OCI-LY3 (cell line): Measurements from ENCODE around the gene ERP27.

Experiments used
- H2AFZ ChIP-seq: fragments of 200-600, 300-600 bp; shearing (Covaris generic); 2 replicates; pipeline ENCODE4 v1.6.0; 2014; ENCODE audit warnings: antibody characterized with exemption, low read depth, low read length
- H3K27ac ChIP-seq: fragments of 200-600, 300-600 bp; sonication (generic); 2 replicates; pipeline ENCODE4 v1.5.1; 2014; ENCODE audit warnings: mild to moderate bottlenecking, low read length, moderate library complexity, mixed read lengths
- H3K27me3 ChIP-seq: fragments of 200-600, 300-600 bp; sonication (generic); 2 replicates; pipeline ENCODE4 v1.6.1; 2014; ENCODE audit warnings: low read depth, low read length, mixed read lengths
- H3K36me3 ChIP-seq: fragments of 200-600, 300-600 bp; sonication (generic); replicated peaks from 2 replicates; pipeline ENCODE3; 2014; ENCODE audit warnings: low read depth, low read length, mixed read lengths
- H3K4me1 ChIP-seq: fragments of 300-600, 200-600 bp; sonication (generic); 2 replicates; pipeline ENCODE4 v1.6.1; 2014; ENCODE audit warnings: low read length, mixed read lengths
- H3K4me2 ChIP-seq: fragments of 200-600, 300-600 bp; sonication (generic); 2 replicates; pipeline ENCODE4 v1.6.1; 2014; ENCODE audit warnings: low read length, mixed read lengths
- H3K4me3 ChIP-seq: fragments of 300-600, 200-600 bp; sonication (generic); 2 replicates; pipeline ENCODE4 v1.5.1; 2014; ENCODE audit warnings: antibody characterized with exemption, mild to moderate bottlenecking, low read length, moderate library complexity
- H3K79me2 ChIP-seq: fragments of 300-600, 200-600 bp; shearing (Covaris generic); 2 replicates; pipeline ENCODE4 v1.6.1; 2014; ENCODE audit warnings: mild to moderate bottlenecking, low read length, mixed read lengths
- H3K9ac ChIP-seq: fragments of 300-600, 200-600 bp; shearing (Covaris generic); 2 replicates; pipeline ENCODE4 v1.6.0; 2014; ENCODE audit warnings: mild to moderate bottlenecking, low read length, moderate library complexity
- H3K9me3 ChIP-seq: fragments of 200-600, 300-600 bp; shearing (Covaris generic); 2 replicates; pipeline ENCODE4 v1.6.1; 2014; ENCODE audit warnings: low read length, mixed read lengths; ENCODE audit not compliant: insufficient read depth
- H4K20me1 ChIP-seq: fragments of 200-600, 300-600 bp; sonication (generic); 2 replicates; pipeline ENCODE4 v1.6.1; 2016; ENCODE audit warnings: low read length, mixed read lengths; ENCODE audit not compliant: insufficient read depth
- EZH2phosphoT487 ChIP-seq: fragments of 200-600 bp; shearing (Covaris generic); IDR thresholded peaks from 2 replicates; pipeline ENCODE4 v1.6.1; 2018; ENCODE audit warnings: antibody characterized with exemption, mixed run types, low read depth
- TF ChIP-seq, protein P1 (sequence below): fragments of 200-600, 300-600 bp; sonication (generic); IDR thresholded peaks from 2 replicates; pipeline ENCODE4 v1.5.1; 2014; ENCODE audit warnings: antibody characterized with exemption, low read length, low read depth

Gene ERP27

DNA sequence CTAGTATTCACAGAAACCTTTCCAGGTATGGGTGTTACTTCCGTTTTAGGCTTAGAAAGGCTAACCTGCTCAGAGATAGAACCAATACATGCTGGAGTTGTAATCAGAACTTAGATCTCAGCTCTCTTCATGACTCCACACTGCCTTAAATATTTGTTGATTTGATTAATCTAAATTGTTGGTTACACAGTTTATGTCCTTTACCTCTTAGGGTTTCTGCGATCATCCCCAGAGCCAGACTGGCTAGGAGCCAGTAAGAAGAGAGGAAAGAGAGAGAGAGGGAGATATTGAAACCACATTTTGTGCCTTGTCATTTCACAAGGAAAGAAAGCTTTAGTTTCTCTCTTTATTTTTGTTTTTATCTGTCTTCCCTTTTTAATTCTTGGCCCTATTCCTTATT is 35.9 kb downstream of the ERP27 start:
- Histone ChIP-seq H2AFZ (no peak overlapping the region), H3K4me3 (no peak overlapping the region), H3K27me3 (no peaks in the 10 kb centered on the region), H3K4me1 (no peaks in the 10 kb centered on the region), H3K9me3 (no peaks in the 10 kb centered on the region), H3K36me3 (no peaks in the 10 kb centered on the region), H3K27ac (no peak overlapping the region), H3K9ac (no peak overlapping the region), H3K4me2 (no peak overlapping the region), H3K79me2 (no peaks in the 10 kb centered on the region), H4K20me1 (no peaks in the 10 kb centered on the region)
- TF ChIP-seq, protein P1, sequence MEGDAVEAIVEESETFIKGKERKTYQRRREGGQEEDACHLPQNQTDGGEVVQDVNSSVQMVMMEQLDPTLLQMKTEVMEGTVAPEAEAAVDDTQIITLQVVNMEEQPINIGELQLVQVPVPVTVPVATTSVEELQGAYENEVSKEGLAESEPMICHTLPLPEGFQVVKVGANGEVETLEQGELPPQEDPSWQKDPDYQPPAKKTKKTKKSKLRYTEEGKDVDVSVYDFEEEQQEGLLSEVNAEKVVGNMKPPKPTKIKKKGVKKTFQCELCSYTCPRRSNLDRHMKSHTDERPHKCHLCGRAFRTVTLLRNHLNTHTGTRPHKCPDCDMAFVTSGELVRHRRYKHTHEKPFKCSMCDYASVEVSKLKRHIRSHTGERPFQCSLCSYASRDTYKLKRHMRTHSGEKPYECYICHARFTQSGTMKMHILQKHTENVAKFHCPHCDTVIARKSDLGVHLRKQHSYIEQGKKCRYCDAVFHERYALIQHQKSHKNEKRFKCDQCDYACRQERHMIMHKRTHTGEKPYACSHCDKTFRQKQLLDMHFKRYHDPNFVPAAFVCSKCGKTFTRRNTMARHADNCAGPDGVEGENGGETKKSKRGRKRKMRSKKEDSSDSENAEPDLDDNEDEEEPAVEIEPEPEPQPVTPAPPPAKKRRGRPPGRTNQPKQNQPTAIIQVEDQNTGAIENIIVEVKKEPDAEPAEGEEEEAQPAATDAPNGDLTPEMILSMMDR = no peak
- no peak for TF ChIP-seq EZH2phosphoT487

DNA sequence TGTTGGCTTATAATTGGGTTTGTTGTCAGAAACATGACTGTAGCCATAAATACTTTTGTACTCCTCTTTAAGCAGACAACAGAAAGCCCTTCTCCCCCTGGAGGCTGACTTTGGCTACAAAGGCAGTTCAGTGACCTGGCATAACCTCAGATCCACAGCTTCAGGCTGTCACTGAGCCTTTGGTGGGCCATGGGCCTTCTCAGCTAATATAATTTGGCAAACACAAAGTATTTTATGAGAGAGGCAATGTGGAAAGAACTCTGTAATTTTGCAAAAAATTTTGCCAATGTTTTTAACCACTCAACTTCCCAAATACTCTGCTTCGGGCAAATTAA is 37.1 kb downstream of the ERP27 start:
- no peak overlapping the region for H3K9ac ChIP-seq
- H3K79me2 ChIP-seq = no peaks in the 10 kb centered on the region
- H3K27ac ChIP-seq = no peak overlapping the region
- H3K27me3 ChIP-seq = no peaks in the 10 kb centered on the region
- H2AFZ ChIP-seq = no peak overlapping the region
- H3K4me2 ChIP-seq = no peak overlapping the region
- no peaks in the 10 kb centered on the region for H3K36me3 ChIP-seq
- no peaks in the 10 kb centered on the region for H3K9me3 ChIP-seq
- H3K4me3 ChIP-seq = no peak overlapping the region
- no peak for TF ChIP-seq EZH2phosphoT487
- TF ChIP-seq, protein P1 = no peak
- H3K4me1 ChIP-seq = no peaks in the 10 kb centered on the region
- H4K20me1 ChIP-seq = no peaks in the 10 kb centered on the region

DNA sequence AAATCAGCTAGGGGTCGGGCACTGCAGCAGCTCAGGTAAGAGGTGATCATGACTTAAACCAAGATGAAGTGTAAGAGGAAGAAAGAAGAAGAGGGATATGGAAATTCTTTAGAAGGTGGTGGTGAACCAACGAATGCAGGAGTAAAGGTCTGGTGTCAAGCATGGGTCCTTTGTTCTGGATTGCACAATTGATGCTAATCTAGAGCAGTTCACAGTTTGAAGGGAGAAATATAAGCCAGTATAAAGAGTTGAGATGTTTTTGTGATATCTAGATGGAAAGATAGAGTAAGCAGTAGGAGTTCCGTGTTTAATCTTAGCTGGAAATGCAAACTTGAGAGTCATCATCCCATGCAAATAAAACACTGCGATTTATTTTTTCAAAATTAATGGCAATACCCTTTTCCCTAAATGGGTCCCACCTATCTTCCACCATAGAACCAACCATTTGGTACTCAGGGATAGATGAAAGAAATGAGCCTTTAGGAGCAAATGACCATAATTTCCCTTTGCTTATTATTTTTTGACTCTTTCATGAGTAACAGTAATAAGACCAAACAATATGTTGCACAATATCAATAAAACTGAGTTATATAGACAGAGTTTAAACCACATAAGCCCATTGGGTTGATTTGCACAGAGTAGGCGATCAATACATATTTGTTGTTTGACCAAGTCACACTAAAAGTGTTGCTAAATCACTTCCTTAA is 37.7 kb downstream of the ERP27 start:
- no peaks in the 10 kb centered on the region for H3K27me3 ChIP-seq

DNA sequence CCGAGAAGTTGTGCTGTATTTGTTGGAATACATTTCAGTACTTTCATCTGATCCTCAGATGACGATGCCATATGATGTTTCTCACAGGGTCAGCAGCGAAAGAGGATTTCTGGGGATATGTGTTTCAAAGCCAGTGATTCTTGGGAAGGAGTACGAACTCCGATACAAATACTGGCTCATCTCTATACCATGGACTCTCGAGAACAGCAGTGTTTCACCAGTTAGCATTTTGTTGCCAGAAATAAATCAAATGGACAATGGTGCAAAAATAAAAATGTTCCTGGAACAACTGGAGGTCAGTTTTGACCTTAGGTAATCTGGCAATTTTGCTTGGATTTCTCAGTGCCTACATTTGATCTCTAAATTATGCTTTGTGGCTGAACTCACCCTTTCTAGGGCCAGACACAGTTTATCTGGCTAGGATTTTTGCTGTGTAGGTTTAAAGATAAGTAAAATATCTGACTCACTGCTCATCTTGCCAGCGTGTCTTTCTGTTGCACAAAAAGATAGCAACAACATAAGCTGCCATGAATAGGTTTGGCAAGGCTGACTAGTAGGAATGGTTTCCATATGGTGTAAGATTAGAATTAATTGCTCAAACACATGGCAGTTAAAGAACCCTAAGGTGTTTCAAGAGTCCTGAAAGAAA is 41.7 kb downstream of the ERP27 start:
- Histone ChIP-seq H3K4me2 (no peak overlapping the region), H3K9ac (no peak overlapping the region), H3K4me1 (no peaks in the 10 kb centered on the region), H4K20me1 (no peaks in the 10 kb centered on the region), H3K9me3 (no peaks in the 10 kb centered on the region), H3K27me3 (0 out of 2 replicates have a peak, but pooled peaks cover 7% of the 10 kb centered on the region), H3K79me2 (no peaks in the 10 kb centered on the region), H3K27ac (no peak overlapping the region), H2AFZ (no peak overlapping the region), H3K36me3 (no peaks in the 10 kb centered on the region), H3K4me3 (no peak overlapping the region)
- TF ChIP-seq, protein P1 = no peak
- no peak for TF ChIP-seq EZH2phosphoT487

More for the DNA sequence above, 37.7 kb downstream of the ERP27 start:
- Histone ChIP-seq H3K27ac (no peak overlapping the region), H3K36me3 (no peaks in the 10 kb centered on the region), H4K20me1 (no peaks in the 10 kb centered on the region), H3K79me2 (no peaks in the 10 kb centered on the region), H3K4me1 (no peaks in the 10 kb centered on the region), H3K4me2 (no peak overlapping the region), H3K9ac (no peak overlapping the region), H3K9me3 (no peaks in the 10 kb centered on the region), H3K4me3 (no peak overlapping the region), H2AFZ (no peak overlapping the region)
- TF ChIP-seq, protein P1 = no peak
- TF ChIP-seq EZH2phosphoT487 = no peak
